GM18526 (cell line): ENCODE results near the gene CREB3L1.

Experiments used
- POLR2A ChIP-seq: IDR thresholded peaks from 3 replicates; pipeline ENCODE4 v1.6.1; 2011; ENCODE audit not compliant: insufficient read length; ENCODE audit errors: extremely low read depth

Gene CREB3L1

DNA sequence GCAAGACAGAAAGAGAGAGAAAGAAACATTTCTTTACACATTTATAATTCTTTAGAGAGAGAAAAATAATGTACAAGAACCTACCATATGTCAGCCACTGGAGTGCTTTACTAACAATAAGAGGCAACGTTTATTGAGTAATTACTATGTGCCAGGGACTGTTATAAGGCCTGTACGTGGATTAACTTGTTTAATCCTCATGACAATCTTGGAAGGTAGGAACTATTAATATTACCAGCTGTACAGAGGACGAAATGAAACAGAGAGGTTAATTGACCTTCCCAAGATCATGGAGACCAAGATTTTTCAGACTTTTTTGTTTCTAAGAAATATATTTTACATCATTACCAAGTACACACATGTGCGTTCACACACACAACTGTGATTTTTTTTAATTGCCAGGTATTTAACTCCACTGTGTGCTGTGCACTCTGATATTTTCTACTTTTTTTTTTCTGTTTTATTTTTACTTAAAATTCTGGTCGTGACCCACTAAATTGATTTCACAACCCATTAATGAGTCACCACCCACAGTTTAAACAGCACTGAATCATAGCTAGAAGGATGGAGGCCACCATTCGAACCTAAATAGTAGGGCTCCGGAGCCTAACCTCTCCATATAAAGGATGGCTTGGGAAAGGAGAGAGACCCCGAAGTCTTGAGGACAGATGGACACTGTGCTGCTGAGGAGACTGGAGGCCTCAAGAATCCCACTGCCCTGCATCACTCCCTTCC, 21.4 kb downstream of the CREB3L1 start:
- no peak for TF ChIP-seq POLR2A

DNA sequence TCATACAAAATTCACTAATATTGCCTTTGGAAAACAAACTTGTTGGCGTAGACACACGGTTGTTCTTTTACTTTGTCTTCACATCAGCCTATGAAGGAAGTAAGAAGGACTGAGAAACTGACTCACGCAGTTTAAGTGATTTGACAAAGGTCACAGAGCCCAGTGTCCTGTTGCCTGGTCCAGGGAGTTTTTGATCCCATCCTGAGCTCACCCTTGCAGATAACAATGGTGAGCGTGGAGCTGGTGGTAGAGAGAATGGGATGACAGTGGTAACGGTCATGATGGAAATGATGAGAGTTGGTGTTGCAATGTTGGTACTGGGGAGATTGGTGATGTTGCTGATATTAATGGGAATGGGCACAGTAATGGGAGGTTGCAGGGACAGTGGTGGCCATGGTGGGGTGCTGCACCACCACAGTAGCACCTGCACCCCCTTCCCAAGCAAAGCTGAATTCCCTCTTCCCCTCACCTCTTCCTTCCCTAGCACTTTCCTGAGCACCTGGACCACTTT, 22.0 kb downstream of the CREB3L1 start:
- no peak for TF ChIP-seq POLR2A

DNA sequence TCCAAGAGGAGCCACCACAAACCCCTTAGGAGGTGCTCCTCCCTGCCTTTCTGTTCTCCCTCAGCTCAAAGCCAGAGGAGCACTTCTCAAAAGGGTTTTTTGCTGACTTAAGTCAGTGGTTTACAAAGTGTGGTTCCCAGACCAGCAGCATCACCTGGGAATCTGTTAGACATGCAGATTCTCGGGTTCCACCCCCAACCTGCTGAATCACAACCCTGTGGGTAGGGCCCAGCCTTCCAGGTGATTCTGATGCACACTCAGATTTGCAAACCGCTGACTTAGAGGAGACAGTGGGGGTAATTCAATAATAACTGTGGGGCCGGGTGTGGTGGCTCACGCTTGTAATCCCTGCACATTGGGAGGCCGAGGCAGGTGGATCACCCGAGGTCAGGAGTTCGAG, 22.8 kb downstream of the CREB3L1 start:
- no peak for TF ChIP-seq POLR2A

DNA sequence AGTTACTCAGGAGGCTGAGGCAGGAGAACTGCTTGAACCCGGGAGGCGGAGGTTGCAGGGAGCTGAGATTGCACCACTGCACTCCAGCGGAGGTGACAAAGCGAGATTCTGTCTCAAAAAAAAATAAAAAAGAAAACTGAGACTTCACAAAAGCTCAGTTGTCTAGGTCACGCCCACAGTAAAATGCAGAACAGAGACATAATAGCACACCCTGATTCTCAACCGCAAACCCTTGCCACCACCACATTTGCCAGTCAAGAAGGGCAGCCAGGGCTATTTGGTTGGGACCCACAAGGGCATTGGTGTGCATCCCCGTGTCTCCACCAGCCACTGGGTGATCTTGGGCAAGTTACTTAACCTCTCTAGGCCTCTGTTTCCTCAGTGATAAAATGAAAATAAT, 25.4 kb downstream of the CREB3L1 start:
- no peak for TF ChIP-seq POLR2A

DNA sequence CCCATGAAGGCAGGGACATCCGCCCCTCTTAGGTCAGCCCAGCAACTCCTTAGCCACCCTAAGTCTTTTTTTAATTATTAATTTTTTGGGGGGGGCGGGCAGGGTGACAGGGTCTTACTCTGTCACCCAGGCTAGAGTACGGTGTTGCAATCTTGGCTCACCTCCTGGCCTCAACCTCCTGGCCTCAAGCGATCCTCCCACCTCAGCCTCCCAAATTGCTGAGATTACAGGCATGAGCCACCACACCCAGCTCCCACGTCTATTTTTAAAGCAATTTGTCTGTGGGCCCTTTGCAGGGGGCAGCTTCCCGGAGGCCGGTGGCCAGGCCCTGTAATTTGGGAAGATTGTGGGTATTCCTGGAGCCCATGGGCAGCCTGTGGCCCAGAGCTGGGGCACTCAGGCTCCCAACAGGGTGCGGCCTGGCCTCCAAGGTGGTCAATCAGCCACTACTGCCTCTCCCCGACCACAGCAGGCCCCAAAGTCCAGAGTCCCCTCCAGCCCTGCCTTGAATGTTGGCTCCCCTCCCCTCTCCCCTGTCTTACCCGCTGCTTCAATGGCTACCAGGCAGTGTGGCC, 27.2 kb downstream of the CREB3L1 start:
- TF ChIP-seq POLR2A = no peak

DNA sequence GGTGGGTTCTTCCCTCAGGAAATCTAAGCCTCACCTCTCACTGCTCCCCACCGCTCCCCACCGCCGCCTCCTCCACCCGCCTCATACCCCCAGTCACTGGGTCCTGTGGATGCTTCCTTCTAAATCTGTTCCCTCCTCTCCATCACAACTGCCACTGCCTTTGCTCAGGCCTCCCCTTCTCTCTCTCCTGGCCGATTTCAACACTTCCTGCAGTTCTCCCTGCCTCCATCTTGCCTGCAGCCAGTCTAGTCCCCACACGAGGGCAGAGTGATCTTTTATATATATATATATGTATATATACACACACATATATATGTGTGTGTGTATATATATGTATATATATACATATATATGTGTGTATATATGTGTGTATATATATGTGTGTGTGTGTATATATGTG, 27.8 kb downstream of the CREB3L1 start:
- TF ChIP-seq POLR2A = no peak

DNA sequence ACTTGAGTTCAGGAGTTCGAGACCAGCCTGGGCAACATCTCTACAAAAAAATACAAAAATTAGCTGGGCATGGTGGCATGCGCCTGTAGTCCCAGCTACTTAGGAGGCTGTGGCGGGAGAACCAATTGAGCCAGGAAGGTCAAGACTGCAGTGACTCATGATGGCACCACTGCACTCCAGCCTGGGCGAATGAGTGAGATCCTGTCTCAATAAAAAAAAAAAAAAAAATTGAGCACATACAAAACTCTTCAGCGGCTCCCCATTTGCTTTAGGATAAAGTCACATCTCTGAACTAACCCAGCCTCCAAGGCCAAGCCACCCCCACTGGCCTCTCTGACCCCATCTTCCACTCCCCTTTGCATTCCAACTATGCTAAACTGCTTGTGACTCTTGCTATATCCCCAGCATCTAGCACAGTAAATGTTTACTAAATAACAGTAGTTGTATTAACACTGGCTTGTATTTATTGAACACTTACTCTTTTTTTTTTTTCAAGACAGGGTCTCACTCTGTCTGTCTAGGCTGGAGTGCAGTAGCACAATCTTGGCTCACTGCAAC, 28.9 kb downstream of the CREB3L1 start:
- no peak for TF ChIP-seq POLR2A

DNA sequence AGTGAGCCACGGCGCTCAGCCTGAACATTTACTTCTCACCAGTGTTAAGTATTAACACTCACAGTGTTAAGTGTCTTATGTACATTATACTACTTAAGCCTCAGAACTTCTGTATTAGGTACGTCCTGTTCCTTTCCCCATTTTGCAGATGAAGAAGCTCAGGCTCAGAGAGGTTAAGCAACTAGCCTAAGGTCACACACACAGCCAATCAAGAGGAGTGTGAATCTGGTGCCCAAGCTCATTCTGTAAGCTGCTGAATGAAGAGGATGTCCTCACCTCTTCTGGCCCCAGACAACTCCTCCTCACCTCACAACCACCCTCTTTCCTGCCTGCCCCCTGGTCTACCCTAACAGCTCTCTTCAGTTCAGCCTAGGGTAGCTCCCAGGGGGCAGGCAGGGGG, 29.9 kb downstream of the CREB3L1 start:
- no peak for TF ChIP-seq POLR2A

DNA sequence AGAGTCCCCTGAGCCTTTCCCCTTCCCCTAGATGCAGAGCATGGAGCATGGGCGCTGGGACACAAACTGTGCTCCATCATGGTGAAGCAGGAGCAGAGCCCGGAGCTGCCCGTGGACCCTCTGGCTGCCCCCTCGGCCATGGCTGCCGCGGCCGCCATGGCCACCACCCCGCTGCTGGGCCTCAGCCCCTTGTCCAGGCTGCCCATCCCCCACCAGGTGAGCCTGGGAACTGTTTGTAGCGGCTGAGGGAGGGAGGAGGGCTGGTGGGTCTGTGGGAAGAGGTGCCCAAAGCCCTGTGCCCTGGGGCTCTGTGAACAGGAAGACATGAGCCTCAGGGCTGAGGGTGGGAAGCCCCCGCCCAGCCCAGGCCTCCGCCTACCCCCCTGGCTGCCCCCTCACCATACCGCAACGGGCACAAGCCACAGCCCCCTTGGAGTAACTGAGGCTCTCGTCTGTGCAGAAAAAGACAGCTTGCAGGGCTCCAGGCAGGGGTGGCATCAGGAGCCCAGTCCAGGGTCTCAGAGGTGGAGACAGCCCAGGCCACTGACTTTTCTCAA, 30.4 kb downstream of the CREB3L1 start:
- no peak for TF ChIP-seq POLR2A

DNA sequence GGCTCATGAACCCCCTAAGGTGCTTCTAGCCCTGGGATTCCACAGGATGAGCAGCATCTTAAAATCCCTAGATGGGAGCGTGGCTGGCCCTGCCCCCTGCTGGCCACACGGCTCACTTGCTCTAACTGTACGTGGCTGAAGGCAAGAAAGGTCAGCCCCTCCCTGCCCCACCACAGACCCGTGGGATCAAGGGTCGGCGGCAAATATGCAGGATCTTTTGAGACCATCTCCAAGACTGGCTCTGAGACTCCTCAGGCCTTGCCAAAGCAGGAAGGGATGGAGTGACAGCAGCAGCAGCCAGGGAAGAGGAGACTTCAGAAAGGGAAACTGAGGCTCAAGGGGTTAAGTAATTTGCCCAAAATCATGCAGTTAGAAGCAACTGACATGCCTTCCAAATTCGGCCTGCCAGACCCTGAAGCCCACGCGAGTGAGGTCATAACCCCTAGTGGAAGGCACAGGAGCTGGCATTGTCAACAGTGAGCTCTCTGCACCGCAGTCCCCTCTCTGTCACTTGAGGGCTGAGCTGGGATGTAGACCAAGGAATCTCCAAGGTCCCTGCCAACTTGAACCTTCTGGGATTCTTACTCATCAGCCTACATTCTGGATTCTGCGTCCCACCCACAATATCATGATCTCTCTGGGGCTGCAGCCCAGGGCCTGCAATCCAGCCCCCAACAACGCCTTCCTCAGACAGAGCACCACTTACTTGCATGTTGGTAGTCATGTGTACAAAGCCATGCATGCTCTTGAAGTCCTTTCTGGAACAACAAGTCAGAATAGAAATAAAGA, 31.4 kb downstream of the CREB3L1 start:
- no peak for TF ChIP-seq POLR2A

DNA sequence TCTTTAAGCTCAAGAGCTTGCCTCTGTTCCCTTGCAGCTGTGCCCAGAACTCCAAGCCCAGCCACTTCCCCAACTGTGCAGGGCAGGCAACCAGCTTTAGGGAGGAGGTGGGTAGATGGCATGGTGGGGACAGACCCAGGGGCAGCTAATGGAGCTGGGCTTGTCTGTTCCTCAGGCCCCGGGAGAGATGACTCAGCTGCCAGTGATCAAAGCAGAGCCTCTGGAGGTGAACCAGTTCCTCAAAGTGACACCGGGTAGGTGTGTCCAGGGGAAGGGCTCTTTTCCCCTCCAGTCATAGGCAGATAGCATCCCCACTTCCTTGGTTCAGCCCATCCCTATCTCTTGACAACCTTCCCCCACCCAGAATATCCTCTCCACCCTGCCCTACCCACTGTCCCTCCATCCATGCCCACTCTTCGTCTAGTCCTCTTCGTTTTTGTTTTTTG, 32.4 kb downstream of the CREB3L1 start:
- no peak for TF ChIP-seq POLR2A

DNA sequence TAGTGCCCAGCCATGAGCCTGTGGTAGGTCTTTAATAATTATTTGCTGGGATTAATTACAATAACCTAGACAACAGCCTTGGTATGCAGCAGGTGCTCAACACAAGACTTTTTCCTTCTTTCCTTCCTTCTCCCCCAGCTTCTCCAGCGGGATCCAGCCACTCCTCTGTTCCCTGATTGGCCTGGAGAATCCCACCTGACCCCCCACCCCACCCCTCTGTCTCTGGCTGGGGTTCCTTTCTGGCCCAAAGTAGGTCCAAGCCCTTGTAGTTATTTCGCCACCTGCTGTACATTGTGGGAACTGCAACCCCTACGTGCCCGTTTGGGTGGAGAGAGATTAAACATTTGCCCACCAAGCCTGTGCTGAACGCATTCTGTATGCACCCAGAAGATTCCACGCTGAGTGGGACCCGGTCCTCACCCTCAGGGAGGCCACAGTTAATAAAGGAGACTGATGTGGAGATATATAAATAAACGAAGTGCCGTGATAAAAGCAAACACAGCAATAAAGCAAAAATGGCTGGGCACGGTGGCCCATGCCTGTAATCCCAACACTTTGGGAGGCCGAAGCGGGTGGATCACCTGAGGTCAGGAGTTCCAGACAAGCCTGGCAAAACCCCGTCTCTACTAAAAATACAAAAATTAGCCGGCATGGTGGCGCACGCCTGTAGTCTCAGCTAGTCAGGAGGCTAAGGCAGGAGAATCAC, 37.7 kb downstream of the CREB3L1 start:
- no peak for TF ChIP-seq POLR2A

DNA sequence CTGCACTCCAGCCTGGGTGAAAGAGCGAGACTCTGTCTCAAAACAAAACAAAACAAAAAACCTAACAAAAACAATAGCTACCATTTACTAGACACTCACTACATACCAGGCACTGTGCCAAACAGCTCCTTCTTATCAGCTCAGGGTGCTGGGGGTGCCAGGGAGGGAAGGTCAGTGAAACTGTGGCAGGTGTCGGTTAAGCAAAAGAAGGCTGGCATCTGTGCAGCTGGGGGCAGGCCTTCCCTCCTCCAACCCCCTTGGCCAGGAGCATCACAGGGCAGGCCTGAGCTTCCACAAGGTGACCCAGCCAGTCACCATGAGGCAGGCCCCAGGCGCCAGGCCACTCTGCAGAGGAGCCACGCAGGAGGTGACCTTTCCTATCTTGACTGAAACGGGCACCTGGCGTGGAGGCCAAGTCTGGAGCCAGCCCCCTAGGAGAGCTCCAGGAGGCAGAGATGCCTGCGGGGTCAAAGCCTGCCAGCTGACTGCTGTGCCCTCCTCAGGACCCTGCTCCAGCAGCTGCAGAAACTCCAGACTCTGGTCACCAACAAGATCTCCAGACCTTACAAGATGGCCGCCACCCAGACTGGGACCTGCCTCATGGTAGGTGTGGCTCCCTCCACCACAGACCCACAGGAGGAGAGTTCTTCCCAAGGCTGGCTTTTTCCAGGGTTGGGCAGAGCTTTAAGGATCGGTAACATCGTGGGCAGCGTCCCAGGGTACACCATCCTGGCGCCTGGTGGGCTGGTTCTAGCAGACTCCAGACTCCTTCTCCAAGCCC, 38.5 kb downstream of the CREB3L1 start:
- TF ChIP-seq POLR2A = no peak

DNA sequence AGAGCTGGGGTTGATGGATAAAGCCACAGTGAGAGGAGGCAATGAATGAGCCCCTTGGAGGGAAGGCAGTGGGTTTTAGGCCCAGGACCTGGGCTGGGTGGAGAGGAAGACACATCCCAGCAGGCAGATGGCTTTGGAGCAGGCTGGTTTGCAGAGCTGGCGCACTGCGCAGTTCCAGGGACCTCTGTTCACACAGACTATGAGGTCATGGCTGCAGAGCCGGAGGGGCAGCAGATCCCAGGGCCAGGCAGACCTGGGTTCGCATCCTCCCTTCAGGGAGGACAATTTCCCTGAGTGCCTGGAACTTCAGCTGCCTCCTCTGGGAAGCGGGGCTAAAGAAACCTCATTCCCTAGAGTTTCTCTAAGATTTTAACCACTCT, 41.6 kb downstream of the CREB3L1 start:
- TF ChIP-seq POLR2A = no peak

DNA sequence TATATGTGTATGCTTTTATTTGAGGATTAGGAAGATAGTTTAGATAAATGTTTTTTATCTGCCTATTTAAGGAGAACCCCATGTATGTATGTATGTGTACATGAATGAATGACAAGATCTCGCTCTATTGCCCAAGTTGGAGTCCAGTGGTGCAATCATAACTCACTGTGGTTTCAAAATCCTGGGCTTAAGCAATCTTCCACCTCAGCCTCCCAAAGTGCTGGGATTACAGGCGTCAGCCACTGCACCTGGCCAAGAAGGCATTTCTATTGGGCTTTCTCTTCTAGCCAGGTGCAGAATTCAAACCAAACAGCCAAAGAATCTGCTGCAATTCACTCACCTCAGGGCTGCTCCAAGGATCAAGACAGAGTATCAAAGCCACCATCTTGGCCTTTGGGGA, 44.3 kb downstream of the CREB3L1 start:
- no peak for TF ChIP-seq POLR2A

DNA sequence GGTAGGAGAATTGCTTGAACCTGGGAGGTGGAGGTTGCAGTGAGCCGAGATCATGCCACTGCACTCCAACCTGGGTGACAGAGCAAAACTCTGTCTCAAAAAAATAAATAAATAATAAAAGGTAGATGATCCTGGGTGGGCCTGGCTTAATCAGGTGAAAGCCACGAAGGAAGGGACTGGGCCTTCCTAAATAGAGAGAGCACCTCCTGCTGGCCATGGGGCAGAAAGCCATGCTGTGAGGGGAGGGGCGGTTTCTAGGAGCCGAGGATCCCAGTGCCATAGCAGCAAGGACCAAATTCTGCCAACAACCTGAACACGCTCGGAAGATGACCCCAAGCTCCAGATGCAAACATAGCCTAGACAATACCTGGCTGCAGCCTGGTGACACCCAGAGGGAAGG, 45.3 kb downstream of the CREB3L1 start:
- no peak for TF ChIP-seq POLR2A
